GM21528 (cell line): Measurements from ENCODE around the gene LYPD6B.

ENCODE experiments used
- ATAC-seq: cut with Tn5 transposase; IDR thresholded peaks from one replicate; pipeline ENCODE4 v1.9.1; 2021; ENCODE audit warnings: mild to moderate bottlenecking, moderate library complexity; ENCODE audit not compliant: unreplicated experiment, low FRiP score

Gene LYPD6B, protein sequence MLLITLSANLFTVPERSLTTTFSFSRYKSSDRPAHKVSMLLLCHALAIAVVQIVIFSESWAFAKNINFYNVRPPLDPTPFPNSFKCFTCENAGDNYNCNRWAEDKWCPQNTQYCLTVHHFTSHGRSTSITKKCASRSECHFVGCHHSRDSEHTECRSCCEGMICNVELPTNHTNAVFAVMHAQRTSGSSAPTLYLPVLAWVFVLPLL

DNA sequence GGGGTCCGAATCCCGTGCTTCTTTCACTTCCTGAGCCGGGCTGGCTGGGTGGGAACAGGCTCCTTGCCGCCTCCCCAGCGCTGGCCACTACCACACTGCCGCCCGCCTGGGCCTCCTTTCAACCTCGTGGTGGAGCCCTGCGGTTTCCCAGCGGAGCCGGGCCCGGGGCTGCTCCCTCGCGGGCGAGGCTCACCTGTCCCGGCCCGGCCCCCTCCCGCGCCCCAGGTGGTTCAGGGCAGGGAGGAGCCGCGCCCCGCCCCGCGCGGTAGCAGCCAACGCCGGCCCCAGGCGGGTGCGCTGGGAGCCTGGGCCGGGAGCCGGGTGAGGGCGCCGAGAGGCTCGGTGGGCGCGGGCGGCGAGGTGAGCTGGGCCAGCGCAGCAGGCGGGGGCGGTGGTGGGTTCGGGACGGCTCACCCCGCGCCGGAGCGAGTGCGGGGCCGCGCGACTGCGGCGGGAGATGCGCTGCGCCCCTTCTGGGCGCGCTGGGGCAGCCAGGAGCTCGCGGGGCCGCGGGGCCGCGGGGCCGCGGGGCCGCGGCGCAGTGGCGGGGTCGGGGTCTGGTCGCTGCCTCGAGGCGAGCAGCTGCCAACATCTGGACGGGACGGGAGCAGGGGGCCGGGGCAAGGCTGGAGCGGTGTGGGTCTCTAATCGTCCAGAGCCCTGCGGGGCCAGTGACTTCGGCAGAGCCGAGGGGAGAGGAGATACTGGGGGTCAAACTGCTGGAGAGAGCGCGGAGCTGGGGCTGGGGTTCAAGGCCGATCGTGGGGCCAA is at the start of gene LYPD6B:
Gene LYPD6B, plus strand, starts transcription at position 258 of the 771 bp plus-strand sequence. CDS start 92,250 bp downstream, outside the sequence.
- peak; percentile 75 for ATAC-seq

DNA sequence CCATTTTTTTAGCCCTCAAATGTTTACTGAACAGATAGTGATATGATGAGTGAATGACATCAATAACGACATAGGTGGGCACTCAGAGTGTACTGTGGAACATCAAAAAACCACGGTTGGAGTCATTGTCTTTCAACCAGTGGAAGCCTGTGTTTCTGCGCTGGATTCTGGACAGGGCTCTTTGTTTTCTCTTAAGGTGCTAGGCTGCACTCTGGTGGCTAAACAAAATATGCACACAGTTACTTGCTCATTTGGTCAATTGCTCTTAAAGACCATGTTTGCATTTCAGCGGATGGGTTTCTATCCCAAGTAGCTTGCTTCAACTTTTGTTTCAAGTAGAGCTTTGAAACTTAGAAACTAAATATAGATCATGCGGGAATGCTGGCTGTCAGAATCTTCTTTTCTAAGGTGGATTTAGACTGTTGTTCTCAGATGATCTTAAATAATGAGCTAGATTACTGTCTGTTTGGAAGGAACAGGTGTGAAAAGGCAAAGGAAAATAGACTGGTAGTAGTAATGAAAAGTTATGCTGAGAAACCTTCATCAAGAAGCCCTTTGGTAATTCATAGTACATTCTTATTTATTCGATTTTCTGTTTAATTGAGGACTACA is 48.5 kb upstream of the LYPD6B start:
- peak; percentile 82 for ATAC-seq

DNA sequence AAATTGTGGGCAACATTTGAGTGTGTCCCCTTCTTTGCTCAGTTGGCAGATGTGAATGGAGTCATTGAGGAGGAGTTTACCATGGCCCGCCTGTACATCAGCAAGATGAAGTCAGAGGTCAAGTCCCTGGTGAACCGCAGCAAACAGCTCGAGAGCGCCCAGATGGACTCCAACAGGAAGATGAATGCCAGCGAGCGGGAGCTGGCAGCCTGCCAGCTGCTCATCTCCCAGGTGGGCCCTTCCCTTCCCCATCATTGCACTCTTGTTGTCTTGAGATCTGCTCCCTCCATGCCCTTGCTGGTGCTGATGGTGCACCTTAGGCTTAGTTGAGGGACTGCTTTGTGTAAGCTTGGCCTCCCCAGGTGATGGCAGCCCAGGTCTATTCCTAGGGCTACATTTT is 47.5 kb upstream of the LYPD6B start:
- no peak for ATAC-seq

DNA sequence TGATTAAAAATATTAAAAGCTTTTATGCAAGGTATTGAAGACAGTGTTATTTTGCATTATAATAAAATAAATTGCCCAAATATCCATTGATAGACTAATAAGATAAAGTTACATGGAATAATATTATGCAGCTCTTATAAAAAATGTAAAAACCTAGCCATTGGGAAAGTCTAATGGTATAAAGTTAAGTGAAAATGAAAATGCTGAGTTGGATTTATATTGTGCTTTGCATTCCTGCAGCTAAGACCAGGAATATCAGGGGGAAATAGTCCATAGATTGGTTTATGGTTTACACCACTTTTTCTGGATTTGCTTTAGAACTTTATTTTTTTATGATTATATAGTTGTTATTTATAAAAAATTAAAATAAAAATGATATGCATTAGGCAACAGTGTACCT is 46.1 kb upstream of the LYPD6B start:
- ATAC-seq: no peak

DNA sequence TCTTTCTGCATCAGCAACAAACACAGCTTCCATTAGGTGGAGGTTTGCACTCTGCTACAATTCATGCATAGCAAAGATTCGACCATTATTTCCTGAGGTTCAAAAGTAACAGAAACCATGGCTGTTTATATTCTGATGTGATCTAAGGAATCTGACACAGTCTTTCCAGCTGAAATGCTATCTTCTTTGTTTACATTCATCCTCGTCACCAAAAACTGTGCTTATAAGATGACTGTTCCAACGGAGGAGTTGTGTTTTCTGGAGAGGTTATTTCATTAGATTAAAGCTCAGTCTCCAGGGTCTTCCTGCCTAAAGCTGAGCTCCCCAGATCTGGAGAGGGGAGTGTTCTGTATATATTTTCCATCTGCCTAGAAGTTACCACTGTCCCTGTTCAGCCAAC is 45.1 kb upstream of the LYPD6B start:
- no peak for ATAC-seq

DNA sequence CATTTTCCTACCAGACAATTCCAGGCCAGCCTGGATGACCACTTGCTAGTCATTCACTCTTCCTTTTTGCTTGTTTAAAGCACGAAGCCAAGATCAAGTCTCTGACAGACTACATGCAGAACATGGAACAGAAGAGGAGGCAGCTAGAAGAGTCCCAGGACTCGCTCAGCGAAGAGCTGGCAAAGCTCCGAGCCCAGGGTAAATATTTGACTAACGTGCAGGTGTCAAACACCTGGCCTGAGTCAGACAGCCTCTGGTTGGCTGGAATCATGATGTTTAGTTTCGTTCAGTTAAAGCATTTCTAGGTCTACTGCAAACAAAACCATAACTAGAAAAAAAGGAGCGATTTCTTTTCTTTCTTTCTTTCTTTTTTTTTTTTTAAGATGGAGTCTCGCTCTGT is 44.2 kb upstream of the LYPD6B start:
- ATAC-seq: no peak

DNA sequence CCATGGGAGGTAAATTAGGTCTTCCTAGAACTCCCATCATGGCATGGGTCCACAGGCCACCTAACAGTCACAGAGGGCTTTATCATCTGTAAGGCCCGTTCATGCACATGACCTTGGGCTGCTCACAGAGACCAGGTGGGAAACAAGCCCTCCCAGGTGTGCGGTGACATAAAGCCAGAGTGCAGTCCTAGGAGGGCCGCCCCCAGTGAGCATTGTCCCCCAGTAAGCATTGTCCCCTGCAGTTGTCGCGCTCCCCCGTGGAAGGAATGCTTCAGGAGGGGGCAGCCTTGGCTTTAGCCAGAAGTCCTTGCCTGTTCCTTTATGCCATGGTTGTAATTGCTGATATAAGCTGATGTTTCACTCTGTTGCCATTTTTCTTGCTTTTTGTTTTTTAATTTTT is 41.7 kb upstream of the LYPD6B start:
- ATAC-seq: no peak

DNA sequence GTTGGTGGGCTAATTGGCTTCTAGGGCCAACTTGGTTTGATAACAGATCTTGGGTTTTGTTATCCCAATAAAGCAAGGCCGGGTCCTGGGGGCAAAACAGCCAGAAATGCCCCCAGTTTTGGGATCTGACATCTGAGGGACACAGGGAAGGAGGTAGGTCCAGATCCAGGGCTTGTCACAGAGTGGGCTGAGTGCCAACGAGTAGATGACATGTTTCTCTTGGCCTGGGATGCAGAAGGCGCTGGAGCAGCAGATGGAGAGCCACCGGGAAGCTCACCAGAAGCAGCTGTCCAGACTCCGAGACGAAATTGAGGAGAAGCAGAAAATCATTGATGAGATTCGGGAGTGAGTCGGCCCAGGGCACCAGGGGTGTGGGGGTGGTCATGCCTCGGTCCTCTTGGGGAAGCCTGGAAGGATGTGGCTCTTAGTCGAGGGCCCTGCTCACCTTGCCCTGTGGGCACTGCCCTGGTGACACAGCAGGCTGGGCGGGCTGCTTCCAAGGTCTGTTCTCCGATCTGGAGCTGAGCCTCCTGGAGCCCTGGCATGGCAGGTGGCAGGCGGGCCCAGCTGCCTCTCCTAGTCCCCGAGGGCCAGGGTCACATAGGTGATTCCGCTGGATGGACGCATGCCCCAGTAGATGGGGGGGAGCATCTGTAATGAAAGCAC is 40.2 kb upstream of the LYPD6B start:
- ATAC-seq: no peak

DNA sequence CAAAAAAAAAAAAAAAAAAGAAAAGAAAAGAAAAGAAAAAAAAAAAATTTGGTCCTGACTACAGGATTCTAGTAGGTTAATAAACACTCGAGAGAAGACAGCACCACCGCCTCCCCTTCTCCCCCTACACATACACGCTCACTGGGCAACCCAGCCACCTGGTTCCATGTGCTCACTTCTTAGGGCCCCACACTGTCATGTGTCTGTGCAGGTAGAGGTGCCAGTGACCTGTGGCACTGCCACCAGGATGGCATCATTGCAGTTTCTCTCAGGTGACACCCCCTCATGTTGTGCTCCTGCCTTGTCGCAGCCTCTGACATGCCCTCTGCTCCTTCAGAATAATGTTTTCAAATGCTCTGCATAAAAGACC is 39.7 kb upstream of the LYPD6B start:
- no peak for ATAC-seq

DNA sequence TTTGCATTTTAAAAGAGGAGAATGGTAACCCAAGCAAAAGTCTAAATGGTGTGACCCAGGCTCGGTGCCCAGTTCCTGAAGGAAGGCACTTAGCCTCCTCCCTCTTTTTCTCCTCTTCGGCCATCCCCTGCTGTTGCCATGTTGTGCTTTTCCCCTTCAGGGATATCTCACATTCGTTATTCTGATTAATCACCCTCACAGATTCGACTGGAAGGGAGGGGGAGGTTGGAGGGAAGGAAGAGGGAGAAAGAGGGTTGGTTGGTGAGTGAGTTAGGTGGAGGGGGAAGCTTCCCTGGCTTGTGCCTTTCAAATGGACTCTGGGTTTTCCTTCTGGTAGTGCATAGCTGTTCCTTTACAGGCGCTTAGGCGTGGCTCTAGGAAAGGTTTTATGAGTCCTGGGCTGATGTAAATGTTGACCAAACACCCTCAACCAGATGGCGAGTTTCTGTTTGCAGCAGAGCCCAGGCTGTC is 39.0 kb upstream of the LYPD6B start:
- ATAC-seq: no peak

DNA sequence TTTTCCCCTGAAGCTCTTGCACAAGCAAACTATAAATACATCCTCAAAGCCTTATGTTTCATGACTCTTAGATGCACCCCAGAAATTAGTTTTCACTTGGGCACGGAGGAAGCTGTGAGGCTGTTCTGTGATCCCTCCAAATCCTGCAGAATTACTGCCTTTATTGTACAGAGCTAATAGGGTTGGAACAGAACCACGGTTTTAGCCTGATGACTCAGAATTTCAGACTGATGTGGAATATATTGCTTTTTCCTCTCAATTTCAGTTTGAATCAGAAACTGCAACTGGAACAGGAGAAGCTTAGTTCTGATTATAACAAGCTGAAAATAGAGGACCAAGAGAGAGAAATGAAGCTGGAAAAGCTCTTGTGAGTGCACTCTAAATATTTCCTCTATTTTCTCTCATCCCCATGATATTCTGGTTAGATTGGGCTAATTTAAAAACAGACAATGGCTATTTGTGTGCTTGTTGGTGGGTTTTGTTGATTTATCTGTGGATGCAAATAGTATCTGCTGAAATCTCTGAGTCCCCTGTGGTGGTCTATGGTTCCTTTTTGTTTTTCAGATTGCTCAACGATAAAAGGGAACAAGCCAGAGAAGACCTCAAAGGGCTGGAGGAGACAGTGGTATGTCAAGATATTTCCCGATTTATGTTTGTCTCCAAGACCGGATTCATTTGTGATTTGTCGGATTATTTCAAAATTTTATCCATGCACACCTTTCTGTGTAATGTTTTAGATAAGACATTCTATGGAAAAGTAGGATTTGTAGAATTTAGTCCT is 38.2 kb upstream of the LYPD6B start:
- no peak for ATAC-seq

DNA sequence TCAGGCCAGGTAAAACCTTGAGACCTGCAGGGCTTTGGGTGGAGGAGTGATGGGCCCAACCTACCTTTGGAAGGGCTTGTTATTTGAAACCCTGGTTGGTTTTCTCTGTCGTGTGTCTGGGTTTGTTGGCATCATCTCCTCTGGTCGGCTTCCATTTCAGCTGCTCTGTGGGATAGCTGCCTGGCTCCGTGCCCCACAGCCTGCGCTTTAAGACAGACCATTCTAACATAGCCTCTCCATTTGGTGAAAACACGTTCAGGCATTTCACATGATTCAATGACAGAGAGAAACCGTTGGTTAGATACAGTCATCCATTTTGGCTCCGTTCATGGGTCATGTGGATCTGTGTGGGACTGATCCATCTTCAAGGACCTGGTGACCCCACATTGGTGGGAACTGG is 37.0 kb upstream of the LYPD6B start:
- ATAC-seq: no peak

DNA sequence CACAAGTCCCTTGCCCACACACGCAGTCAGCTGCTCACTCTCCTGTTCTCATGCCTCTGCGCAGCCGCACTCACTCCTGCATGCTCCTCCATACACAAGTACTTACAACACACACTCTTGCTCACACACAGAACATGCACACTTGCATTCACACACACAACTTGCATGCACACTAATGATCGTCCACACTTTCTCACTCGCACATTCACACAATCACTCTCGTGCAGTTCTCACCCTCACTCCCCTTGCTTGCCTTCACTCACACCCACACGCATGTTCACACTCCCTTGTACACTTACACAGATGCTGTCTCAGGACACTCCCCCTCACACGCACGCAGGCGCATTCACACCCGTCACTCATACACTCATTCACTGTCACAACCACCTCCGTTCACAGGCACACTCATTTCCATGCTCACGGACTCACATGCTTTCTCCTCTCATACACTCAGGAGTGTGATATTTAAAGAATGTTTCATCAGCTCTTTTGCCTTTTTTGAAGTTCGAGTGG is 36.1 kb upstream of the LYPD6B start:
- ATAC-seq: no peak

DNA sequence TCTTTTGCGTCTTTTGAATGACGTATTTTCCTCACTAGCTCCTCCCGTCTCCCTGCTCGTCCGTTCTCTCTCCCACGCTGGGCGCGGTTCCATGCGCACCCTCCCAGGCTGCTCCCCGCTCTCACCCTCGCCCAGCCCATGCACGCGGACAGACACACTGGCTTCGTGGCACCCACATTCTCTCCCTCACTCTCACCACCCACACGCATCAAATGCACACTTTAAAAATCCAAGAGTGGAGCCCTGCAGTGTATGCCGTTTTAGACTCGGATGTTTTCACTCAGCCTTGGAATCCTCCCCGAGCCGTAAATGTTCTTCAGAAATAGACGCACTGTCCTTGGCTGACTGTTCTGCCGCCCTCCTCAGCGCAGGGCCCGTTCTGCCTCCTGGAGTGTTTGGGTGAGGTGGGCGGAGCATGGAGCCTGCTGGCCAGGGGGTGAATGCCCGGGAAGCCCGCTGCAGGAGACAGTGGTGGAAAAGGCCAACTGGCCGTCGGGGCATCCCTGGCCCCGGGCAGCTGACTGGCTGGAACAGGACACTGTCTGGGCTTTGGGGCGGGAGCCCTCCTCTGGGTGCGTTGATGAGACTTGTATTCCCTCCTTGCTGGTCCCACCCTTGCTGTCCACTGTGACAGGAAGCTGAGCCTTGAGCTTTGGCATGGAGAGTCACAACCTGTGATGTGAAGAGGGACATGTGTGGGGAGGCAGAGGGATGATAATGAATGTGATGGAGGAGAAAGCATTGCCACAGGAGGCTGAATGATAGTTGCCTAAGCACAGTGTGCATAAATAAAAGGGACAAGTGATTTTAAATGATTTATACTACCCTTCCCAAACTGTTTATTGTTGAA is 35.4 kb upstream of the LYPD6B start:
- ATAC-seq: no peak

DNA sequence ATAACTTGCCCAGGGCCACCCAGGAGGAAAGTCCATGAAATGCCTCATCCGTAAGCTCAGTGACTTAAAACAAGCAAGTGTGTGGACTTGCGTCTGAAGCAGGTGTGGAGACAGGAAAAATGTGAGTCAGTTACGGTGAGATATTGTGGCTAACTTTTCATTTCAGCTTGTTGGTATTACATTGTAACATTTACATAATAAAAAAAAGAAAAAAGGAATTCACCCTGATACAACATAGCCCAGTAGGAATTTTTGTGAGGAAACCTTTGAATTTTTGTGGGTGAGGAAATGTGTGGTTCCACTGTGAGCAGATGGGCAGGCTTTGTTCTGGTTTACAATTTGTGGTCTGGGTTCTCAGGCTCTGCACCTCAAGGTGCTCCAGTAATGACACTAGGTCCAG is 33.7 kb upstream of the LYPD6B start:
- no peak for ATAC-seq

DNA sequence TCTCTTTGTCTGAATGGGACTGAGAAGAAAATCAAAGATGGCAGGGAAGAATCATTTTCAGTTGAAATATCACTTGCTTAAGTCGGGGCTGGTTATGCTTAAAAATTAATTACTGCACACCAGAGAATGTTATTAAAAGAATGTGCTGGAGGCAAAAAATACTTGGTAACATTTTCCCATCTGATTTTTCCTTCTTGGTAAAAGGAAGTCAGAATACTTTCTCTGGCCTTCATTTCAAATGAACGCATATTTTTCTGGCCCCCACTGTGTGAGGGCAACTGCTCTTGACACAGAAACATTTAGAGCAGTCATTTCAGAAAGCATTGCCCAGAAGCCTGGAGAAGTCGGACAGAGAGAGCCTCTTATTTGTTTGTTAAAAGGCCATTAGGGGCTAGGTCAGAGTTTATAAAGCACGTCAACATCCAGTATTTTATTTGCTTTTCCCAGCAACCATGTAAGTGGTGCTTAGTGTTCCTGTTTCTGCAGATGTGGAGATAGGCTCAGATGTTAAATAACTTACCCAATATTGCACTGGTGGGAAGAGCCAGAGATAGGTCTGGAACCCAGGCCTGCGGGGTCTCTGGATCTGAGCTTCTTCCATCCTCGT is 32.9 kb upstream of the LYPD6B start:
- ATAC-seq: no peak

DNA sequence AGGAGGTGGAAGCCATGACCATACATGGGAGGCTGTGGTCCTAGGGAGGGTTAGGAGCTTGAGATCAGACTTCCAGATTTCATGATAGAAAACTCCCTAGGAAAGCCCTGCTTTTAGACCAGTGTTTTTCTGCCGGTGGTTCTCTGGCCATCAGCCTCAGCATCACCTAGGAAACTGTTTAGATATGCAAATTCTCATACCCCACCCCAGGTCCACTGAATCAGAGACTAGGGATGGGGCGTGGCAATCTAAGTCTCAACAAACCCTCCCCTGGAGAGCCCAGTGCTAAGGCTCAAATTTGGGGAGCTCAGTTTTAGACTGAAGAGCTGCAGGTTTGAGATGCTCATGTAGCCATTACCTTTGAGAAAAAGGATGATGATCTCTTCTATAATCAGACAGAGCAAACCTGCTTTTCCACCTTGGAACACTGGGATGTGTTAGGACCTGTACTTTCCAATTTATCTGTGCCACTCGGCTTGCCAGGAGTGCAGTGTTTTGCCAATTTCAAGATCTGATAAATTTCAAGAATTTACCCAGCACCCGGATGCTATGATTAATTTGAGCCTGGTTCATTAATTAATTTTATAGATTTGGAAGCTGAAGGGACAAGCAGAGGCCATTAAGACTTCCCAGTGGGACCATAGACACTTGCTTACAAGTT is 31.5 kb upstream of the LYPD6B start:
- ATAC-seq: no peak

DNA sequence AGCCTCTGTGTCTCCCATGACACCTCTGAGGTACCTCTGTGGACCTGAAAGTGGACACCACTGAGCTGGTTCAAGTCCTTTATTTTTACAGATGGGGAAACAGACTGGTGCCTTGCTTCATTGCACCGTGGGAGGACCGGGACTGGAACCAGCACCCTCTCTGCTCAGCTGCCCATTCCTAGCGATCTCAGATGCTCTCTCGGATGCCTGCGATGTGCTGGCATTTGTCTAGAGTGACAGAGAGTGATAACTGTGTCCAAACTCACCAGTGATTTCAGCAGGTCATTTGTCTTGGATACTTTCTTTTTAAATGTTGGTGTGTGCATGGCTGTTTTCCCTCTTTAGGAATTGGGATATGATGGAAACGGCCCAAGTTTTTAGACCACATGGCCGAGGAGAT is 30.1 kb upstream of the LYPD6B start:
- no peak for ATAC-seq
